ENCODE measurements around the gene CDS2. TPM values are rescaled to one million over a fixed set of nuclear protein-coding genes. Genes with fewer than 3 reads are reported as not detected.
A peak's percentile ranks its signal among the peaks of the same experiment; 100 is the strongest.

The CDS2 gene
- polyA plus RNA-seq, 12 donors = 19.1 to 153 (median 22.7) TPM

GRCh38 chr20:5116875-5117274 lies 9.9 kb upstream of the CDS2 start:
- DNase-seq = no peak

GRCh38 chr20:5118220-5119142 lies 8.3 kb upstream of the CDS2 start:
- no peak for DNase-seq

GRCh38 chr20:5119143-5119434 lies 7.7 kb upstream of the CDS2 start:
- no peak for DNase-seq

GRCh38 chr20:5119435-5120184 lies 7.2 kb upstream of the CDS2 start, which contains the start of gene PCNA:
PCNA (minus strand) TSS chr20:5119958; CDS start chr20:5119798, 160 bp downstream.
- DNase-seq = peak; percentile 96

- no peak for DNase-seq
Observed at GRCh38 chr20:5120185-5120476, 6.7 kb upstream of the CDS2 start.

GRCh38 chr20:5122873-5123260 lies 3.9 kb upstream of the CDS2 start:
- DNase-seq = no peak

- DNase-seq = peak; percentile 45
Observed at GRCh38 chr20:5127204-5127858, 523 bp downstream of the CDS2 start.

GRCh38 chr20:5127859-5128424 lies 1.1 kb downstream of the CDS2 start:
- DNase-seq = no peak

- DNase-seq = no peak
Observed at GRCh38 chr20:5128886-5129285, 2.1 kb downstream of the CDS2 start.

GRCh38 chr20:5131502-5131901 lies 4.7 kb downstream of the CDS2 start:
- DNase-seq = no peak

- DNase-seq = no peak
Observed at GRCh38 chr20:5133998-5134397, 7.2 kb downstream of the CDS2 start.

GRCh38 chr20:5135363-5136012 lies 8.7 kb downstream of the CDS2 start:
- no peak for DNase-seq

- DNase-seq = no peak
Observed at GRCh38 chr20:5136096-5136495, 9.3 kb downstream of the CDS2 start.

GRCh38 chr20:5140195-5140594 lies 13.4 kb downstream of the CDS2 start:
- no peak for DNase-seq

- no peak for DNase-seq
Observed at GRCh38 chr20:5141615-5142014, 14.8 kb downstream of the CDS2 start.

GRCh38 chr20:5143851-5144250 lies 17.0 kb downstream of the CDS2 start:
- DNase-seq = no peak

- DNase-seq = no peak
Observed at GRCh38 chr20:5145365-5146098, 18.7 kb downstream of the CDS2 start.

- no peak for DNase-seq
Observed at GRCh38 chr20:5146099-5146668, 19.4 kb downstream of the CDS2 start.

- no peak for DNase-seq
Observed at GRCh38 chr20:5146871-5147592, 20.2 kb downstream of the CDS2 start.

- DNase-seq = no peak
Observed at GRCh38 chr20:5148581-5148980, 21.8 kb downstream of the CDS2 start.
